GM10266 (cell line): Measurements from ENCODE around the gene RHOF.

Source experiments
- DNase-seq: peaks from one replicate; pipeline ENCODE4 v3.0.0; 2012; ENCODE audit errors: extremely low spot score
- CTCF ChIP-seq: IDR thresholded peaks from 2 replicates; pipeline ENCODE4 v1.5.1; 2012; ENCODE audit warnings: mild to moderate bottlenecking, low read depth; ENCODE audit not compliant: control insufficient read depth, insufficient read depth; ENCODE audit errors: missing control alignments

Gene RHOF

GRCh38 chr12:121788176-121788818 lies 5.2 kb downstream of the RHOF start:
- DNase-seq: no peak
- TF ChIP-seq CTCF: no peak

DNA sequence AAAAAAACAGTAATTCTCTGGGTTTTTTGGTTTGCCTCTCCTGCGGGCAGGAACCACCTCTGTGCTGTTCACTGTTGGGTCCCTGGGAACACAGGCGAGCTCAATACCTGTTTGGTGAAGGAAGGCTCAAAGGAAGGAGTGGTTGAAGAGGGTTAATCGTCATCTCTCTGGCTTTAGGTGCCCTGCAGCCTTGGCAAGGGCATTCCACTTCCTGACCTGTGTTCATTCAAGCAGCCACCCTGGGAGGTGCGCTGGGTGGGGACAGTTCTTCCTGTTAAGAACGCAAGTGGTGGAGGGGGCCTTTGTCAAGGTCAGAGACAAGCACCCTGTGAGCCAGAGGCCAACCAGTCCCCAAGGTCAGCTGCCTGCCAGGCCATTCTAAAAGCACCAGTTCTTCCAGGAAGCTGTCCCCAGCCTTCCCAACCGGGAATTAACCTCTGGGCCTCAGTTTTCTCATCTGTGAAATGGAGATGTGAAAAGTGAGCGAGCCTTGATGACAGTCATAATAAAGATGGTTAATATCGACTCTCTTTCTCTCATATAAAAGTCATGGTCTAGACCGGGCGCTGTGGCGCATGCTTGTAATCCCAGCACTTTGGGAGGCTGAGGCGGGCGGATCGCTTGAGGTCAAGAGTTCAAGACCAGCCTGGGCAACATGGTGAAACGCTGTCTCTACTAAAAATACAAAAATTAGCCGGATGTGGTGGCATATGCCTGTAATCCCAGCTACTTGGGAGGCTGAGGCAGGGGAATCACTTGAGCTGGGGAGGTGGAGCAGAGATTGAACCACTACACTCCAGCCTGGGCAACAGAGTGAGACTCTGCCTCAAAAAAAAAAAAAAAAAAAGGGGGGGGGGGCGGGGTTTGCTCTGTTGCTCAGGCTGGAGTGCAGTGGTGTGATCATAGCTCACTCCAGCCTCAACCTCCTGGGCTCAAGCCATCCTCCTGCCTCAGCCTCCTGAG lies 6.1 kb downstream of the RHOF start:
- no peak for DNase-seq
- no peak for TF ChIP-seq CTCF

DNA sequence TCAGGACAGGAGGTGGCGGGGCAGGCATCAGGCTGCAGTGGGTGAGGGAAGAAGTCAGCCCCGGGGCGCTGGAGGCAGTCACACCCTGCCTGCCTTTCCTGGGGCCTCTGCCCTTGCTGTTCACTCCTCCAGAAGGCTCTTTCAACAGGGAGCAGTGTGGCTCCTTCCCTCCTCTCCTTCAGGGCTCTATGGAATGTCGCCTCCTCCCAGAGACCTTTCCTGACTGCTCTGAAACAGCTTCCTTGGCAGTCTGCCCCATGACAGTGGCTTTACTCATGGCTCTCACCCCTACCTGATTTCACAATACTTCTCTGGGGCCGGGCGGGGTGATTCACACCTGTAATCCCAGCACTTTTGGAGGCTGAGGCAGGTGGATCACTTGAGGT lies 7.1 kb downstream of the RHOF start:
- DNase-seq: no peak

DNA sequence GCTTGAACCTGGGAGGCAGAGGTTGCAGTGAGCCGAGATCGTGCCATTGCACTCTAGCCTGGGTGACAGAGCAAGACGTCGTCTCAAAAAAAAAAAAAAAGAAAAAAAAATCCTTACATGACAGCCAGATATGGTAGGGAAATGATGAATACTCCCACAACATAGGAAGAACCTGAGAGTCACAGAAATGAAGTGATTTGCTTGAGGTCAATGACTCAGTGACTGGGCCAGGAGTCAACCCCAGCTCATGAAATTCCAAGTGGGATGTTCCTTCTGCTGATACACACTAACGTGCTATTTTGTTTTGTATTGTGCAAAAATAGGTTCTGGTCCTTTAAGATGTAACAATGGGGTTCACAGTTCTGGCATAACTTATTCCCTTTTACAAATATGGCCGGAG lies 9.0 kb downstream of the RHOF start:
- DNase-seq: no peak

More for the DNA sequence above, 7.1 kb downstream of the RHOF start:
- TF ChIP-seq CTCF: no peak

GRCh38 chr12:121783766-121784165 lies 9.7 kb downstream of the RHOF start:
- no peak for DNase-seq
- TF ChIP-seq CTCF: no peak

More for the DNA sequence above, 9.0 kb downstream of the RHOF start:
- no peak for TF ChIP-seq CTCF

- peak; percentile 67 for DNase-seq
- TF ChIP-seq CTCF: no peak
Observed at GRCh38 chr12:121781998-121782979, 11.2 kb downstream of the RHOF start.
